ENCODE data around the gene RBMS3. TPM values are rescaled to one million over a fixed set of nuclear protein-coding genes. Genes with fewer than 3 reads are reported as not detected.
"Not testable (repeated sequence)": the region's sequence is repeated elsewhere in the genome, so short reads cannot be mapped to it uniquely, and the experiment has no call there.

Gene RBMS3
- total RNA-seq, 1 donor from 2014 or later = 3.8 TPM

DNA sequence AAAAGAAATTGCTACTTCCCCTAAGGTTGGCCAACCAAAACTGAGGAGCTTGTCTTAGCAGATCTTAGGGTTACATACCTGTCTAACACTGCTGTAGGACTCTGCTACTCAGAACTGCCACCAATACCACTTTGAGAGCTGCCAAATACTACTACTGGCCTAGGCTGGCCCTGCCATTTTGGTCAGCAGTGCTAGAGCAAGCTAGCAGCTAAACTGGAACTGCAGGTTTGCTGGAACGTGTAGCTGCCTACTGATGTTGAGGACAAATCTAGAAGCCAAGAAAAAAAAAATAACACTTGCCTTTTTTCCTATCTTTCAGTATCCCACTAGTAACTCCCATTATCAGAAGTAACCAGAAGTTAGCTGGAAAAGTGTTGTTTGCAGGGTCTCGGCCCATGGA lies 387.4 kb downstream of the RBMS3 start:
- TF ChIP-seq, protein P1, sequence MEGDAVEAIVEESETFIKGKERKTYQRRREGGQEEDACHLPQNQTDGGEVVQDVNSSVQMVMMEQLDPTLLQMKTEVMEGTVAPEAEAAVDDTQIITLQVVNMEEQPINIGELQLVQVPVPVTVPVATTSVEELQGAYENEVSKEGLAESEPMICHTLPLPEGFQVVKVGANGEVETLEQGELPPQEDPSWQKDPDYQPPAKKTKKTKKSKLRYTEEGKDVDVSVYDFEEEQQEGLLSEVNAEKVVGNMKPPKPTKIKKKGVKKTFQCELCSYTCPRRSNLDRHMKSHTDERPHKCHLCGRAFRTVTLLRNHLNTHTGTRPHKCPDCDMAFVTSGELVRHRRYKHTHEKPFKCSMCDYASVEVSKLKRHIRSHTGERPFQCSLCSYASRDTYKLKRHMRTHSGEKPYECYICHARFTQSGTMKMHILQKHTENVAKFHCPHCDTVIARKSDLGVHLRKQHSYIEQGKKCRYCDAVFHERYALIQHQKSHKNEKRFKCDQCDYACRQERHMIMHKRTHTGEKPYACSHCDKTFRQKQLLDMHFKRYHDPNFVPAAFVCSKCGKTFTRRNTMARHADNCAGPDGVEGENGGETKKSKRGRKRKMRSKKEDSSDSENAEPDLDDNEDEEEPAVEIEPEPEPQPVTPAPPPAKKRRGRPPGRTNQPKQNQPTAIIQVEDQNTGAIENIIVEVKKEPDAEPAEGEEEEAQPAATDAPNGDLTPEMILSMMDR (IDR thresholded peaks at IDR 0.05; ENCODE audit: unreplicated experiment) = no peak
- Mint-ChIP-seq H3K27me3 (no peaks in the 10 kb centered on the region), H3K4me1 (ENCODE audit: low read depth) (peaks cover 14% of the 10 kb centered on the region), H3K36me3 (ENCODE audit: insufficient read depth) (peaks cover 10% of the 10 kb centered on the region), H3K4me3 (ENCODE audit: low read depth) (no peak overlapping the region), H3K9me3 (ENCODE audit: low read depth) (peaks cover 22% of the 10 kb centered on the region), H3K27ac (no peak overlapping the region)
- DNase-seq (ENCODE audit: low spot score, unreplicated experiment) = no peak

DNA sequence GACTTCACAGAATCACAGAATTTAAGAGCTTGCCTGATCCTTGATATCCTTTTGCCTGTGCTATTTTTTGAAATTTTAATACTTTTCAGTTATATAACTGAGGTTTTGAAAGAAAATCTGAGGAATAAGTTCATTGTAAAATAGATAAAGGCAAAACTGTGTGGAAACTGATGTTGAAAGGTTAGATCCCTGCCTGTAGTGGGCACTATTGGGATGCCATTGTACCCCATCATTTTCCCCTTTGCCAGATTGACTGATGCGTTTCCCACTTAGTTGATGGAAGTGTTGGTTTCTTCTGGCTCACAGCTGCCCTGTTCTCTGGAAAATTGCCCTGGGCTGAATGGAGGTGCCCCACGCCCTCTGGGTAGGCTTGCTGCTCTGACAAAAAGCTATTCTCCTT lies 387.9 kb downstream of the RBMS3 start:
- TF ChIP-seq, protein P1 (IDR thresholded peaks at IDR 0.05; ENCODE audit: unreplicated experiment) = no peak
- peaks cover 23% of the 10 kb centered on the region for H3K9me3 Mint-ChIP-seq (ENCODE audit: low read depth)
- DNase-seq (ENCODE audit: low spot score, unreplicated experiment) = no peak
- peaks cover 10% of the 10 kb centered on the region for H3K36me3 Mint-ChIP-seq (ENCODE audit: insufficient read depth)
- H3K4me3 Mint-ChIP-seq (ENCODE audit: low read depth) = no peak overlapping the region
- no peak overlapping the region for H3K27ac Mint-ChIP-seq
- peaks cover 14% of the 10 kb centered on the region for H3K4me1 Mint-ChIP-seq (ENCODE audit: low read depth)
- H3K27me3 Mint-ChIP-seq = no peaks in the 10 kb centered on the region

GRCh38 chr3:29670476-29670875 lies 389.6 kb downstream of the RBMS3 start:
- Mint-ChIP-seq H3K4me1 (ENCODE audit: low read depth) (peaks cover 10% of the 10 kb centered on the region), H3K36me3 (ENCODE audit: insufficient read depth) (peaks cover 16% of the 10 kb centered on the region), H3K9me3 (ENCODE audit: low read depth) (peaks cover 36% of the 10 kb centered on the region)
- not testable (repeated sequence) for H3K27ac Mint-ChIP-seq; DNase-seq (ENCODE audit: low spot score, unreplicated experiment); H3K27me3 Mint-ChIP-seq; H3K4me3 Mint-ChIP-seq (ENCODE audit: low read depth)

DNA sequence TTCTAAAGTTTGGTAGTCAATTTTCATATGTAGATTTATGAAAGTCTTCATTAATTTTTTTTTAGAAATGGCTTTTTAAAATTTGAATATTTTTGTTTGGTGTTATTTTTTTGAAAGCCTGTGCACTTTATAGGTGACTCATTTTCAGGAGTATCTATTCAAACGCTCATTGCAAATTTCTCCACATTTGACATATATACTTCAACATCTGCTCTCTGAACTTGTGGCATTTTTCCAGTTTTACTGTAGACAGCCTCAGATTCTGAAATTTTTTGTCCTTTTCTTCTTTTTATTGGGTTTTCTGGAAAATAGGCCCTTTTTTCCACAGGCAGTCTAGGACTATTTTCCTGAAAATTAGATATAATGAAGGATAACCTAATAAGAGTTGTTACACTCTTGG lies 396.6 kb downstream of the RBMS3 start:
- Mint-ChIP-seq H3K27me3 (no peaks in the 10 kb centered on the region), H3K27ac (no peak overlapping the region), H3K9me3 (ENCODE audit: low read depth) (peaks cover 31% of the 10 kb centered on the region), H3K4me1 (ENCODE audit: low read depth) (peaks cover 11% of the 10 kb centered on the region), H3K36me3 (ENCODE audit: insufficient read depth) (peaks cover 10% of the 10 kb centered on the region), H3K4me3 (ENCODE audit: low read depth) (no peak overlapping the region)
- TF ChIP-seq, protein P1 (IDR thresholded peaks at IDR 0.05; ENCODE audit: unreplicated experiment) = no peak
- DNase-seq (ENCODE audit: low spot score, unreplicated experiment) = no peak

DNA sequence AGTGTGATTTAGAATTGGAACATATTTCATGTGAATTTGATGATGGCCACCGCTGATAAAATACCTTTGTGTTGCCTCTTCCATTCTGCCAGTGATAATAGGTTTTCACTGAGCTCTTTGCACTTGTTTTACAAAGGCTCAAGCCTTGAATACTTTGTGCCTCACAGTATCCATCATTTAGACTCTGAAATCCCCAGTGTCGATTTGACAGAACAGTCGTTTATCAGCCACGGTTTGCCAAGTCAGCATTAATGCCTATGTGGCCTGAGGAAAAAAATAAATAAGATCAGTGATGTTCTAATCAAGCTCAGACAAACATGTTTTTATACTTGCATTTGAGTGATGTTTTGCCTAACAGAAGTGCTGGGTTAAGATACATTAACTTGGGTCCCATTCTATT lies 399.1 kb downstream of the RBMS3 start:
- Mint-ChIP-seq H3K27me3 (no peaks in the 10 kb centered on the region), H3K4me1 (ENCODE audit: low read depth) (peaks cover 27% of the 10 kb centered on the region), H3K27ac (peak overlapping the region; percentile 40), H3K36me3 (ENCODE audit: insufficient read depth) (peaks cover 3% of the 10 kb centered on the region), H3K4me3 (ENCODE audit: low read depth) (no peak overlapping the region), H3K9me3 (ENCODE audit: low read depth) (peaks cover 14% of the 10 kb centered on the region)
- no peak for DNase-seq (ENCODE audit: low spot score, unreplicated experiment)
- TF ChIP-seq, protein P1 (IDR thresholded peaks at IDR 0.05; ENCODE audit: unreplicated experiment) = no peak
